GM12878 (cell line): Measurements from ENCODE around the gene CFAP20. TPM values are rescaled to one million over a fixed set of nuclear protein-coding genes. Genes with fewer than 3 reads are reported as not detected.

Source experiments
- ATAC-seq: fragments of 200-7000 bp; cut with Tn5 transposase; 3 replicates; pipeline ENCODE4 v1.9.1; 2020; ENCODE audit warnings: mild to moderate bottlenecking, moderate library complexity
- BruUV-seq: library from RNA; stranded (reverse); fragments of 400-500 nt; replicated peaks from 2 replicates; lab custom pipeline; 2021; lab: Mats Ljungman, UMichigan
- CTCF ChIA-PET: fragments of 300-600 bp; sonication (Branson Sonifier 250); formaldehyde crosslinking; extraction: SDS; loops from one replicate; lab custom pipeline; 2021; ENCODE audit warnings: inconsistent platforms; lab: Yijun Ruan, JAX
- POLR2A ChIA-PET: fragments of 350-600 bp; formaldehyde crosslinking; extraction: SDS; loops from one replicate; lab custom pipeline; 2021; ENCODE audit warnings: inconsistent platforms; lab: Charles Lee
- RAD21 ChIA-PET: fragments of 300-600 bp; sonication (Branson Sonifier 250); formaldehyde crosslinking; loops from one replicate; lab custom pipeline; 2023; ENCODE audit warnings: antibody characterized with exemption; ENCODE audit not compliant: unreplicated experiment; lab: Charles Lee
- SMC1A ChIA-PET: fragments of 300-600 bp; sonication (Branson Sonifier 250); formaldehyde crosslinking; loops from one replicate; lab custom pipeline; 2023; ENCODE audit not compliant: unreplicated experiment, uncharacterized antibody; lab: Charles Lee
- DNase-seq: peaks from one replicate; pipeline ENCODE4 v3.0.0-alpha.2; 2011; ENCODE audit warnings: low read depth, low spot score
- FAIRE-seq: peaks from 3 replicates; lab custom pipeline; 2011; peaks lifted over from hg19 to GRCh38; lab: Jason Lieb, UNC
- H2AFZ ChIP-seq: 2 replicates; pipeline ENCODE4 v1.6.0; 2011; ENCODE audit warnings: low read depth, low read length, control low read depth; ENCODE audit not compliant: control insufficient read depth
- H3K27ac ChIP-seq: 2 replicates; pipeline ENCODE4 v1.5.1; 2011; ENCODE audit warnings: control low read depth; ENCODE audit not compliant: control insufficient read depth, insufficient read depth
- H3K27me3 ChIP-seq, 2 experiments: replicated peaks in 1 of 2; 2 replicates each; pipeline versions ENCODE4 v1.6.0 to v1.6.1; 2011; ENCODE audit warnings: low read length in 1 of 2; ENCODE audit not compliant: control insufficient read depth in 2 of 2, insufficient read depth in 2 of 2
- H3K36me3 ChIP-seq, 2 experiments: 2 replicates each; pipeline ENCODE4 v1.5.1; 2011; ENCODE audit warnings: low read length in 1 of 2; ENCODE audit not compliant: control insufficient read depth in 2 of 2, insufficient read depth in 2 of 2
- H3K4me1 ChIP-seq: 2 replicates; pipeline ENCODE4 v1.6.1; 2011; ENCODE audit warnings: mild to moderate bottlenecking, low read length, moderate library complexity, mixed read lengths; ENCODE audit not compliant: control insufficient read depth, insufficient read depth
- H3K4me2 ChIP-seq: 2 replicates; pipeline ENCODE4 v1.6.0; 2011; ENCODE audit warnings: control low read depth; ENCODE audit not compliant: control insufficient read depth, insufficient read depth
- H3K4me3 ChIP-seq: fragments of 200-600 bp; sonication (generic); 2 replicates; pipeline ENCODE4 v1.5.1; 2016
- H3K79me2 ChIP-seq: 2 replicates; pipeline ENCODE4 v1.6.0; 2011; ENCODE audit warnings: low read length; ENCODE audit not compliant: control insufficient read depth, insufficient read depth
- H3K9ac ChIP-seq: 2 replicates; pipeline ENCODE4 v1.8.0; 2011; ENCODE audit warnings: low read length, control low read depth, mixed read lengths; ENCODE audit not compliant: control insufficient read depth, insufficient read depth
- H3K9me3 ChIP-seq: replicated peaks from 3 replicates; pipeline ENCODE4 v1.5.1; 2011; ENCODE audit warnings: mild to moderate bottlenecking, low read length; ENCODE audit not compliant: control insufficient read depth, insufficient read depth
- H4K20me1 ChIP-seq: 2 replicates; pipeline ENCODE4 v1.6.0; 2011; ENCODE audit not compliant: control insufficient read depth, insufficient read depth
- ASH2L ChIP-seq: fragments of 300-600, 200-600 bp; sonication (generic); IDR thresholded peaks from 2 replicates; pipeline ENCODE4 v1.6.1; 2017; ENCODE audit warnings: low read depth, mild to moderate bottlenecking, borderline replicate concordance
- BCLAF1 ChIP-seq: fragments of 450-650 bp; IDR thresholded peaks from 2 replicates; pipeline ENCODE4 v1.6.1; 2017; ENCODE audit warnings: antibody characterized with exemption, mild to moderate bottlenecking, moderate library complexity
- E2F8 ChIP-seq: fragments of 450-650 bp; IDR thresholded peaks from 2 replicates; pipeline ENCODE4 v1.6.1; 2018; ENCODE audit warnings: mild to moderate bottlenecking, low read depth, moderate library complexity; ENCODE audit not compliant: partially characterized antibody
- HDAC2 ChIP-seq: fragments of 200-600 bp; sonication (generic); IDR thresholded peaks from 2 replicates; pipeline ENCODE4 v1.6.1; 2017
- IRF4 ChIP-seq: IDR thresholded peaks from 2 replicates; pipeline ENCODE4 v1.6.1; 2011; ENCODE audit warnings: low read depth, low read length
- MEF2B ChIP-seq: fragments of 450-650 bp; IDR thresholded peaks from 2 replicates; pipeline ENCODE4 v1.6.1; 2018; ENCODE audit warnings: mild to moderate bottlenecking, moderate library complexity; ENCODE audit not compliant: partially characterized antibody, poor library complexity, severe bottlenecking
- MYC ChIP-seq: IDR thresholded peaks from 2 replicates; pipeline ENCODE4 v1.6.1; 2011; ENCODE audit warnings: mild to moderate bottlenecking, low read length, moderate library complexity, inconsistent platforms; ENCODE audit not compliant: insufficient read depth, insufficient replicate concordance, insufficient read length, severe bottlenecking
- NBN ChIP-seq: fragments of 450-650 bp; IDR thresholded peaks from 2 replicates; pipeline ENCODE4 v1.6.1; 2016
- POLR2AphosphoS2 ChIP-seq: IDR thresholded peaks from 2 replicates; pipeline ENCODE4 v1.6.1; 2011; ENCODE audit warnings: low read depth, mild to moderate bottlenecking, low read length, improper control_type of control experiment, moderate library complexity
- POU2F2 ChIP-seq: IDR thresholded peaks from 3 replicates; pipeline ENCODE4 v1.6.1; 2011; ENCODE audit warnings: low read depth, mild to moderate bottlenecking, low read length, borderline replicate concordance
- RAD51 ChIP-seq: fragments of 450-650 bp; IDR thresholded peaks from 2 replicates; pipeline ENCODE4 v1.6.1; 2016; ENCODE audit warnings: moderate library complexity, mild to moderate bottlenecking, inconsistent platforms
- SIX5 ChIP-seq: IDR thresholded peaks from 2 replicates; pipeline ENCODE4 v1.6.1; 2011; ENCODE audit warnings: mild to moderate bottlenecking, low read depth, low read length, moderate library complexity; ENCODE audit not compliant: severe bottlenecking
- SMC3 ChIP-seq: IDR thresholded peaks from 2 replicates; pipeline ENCODE4 v1.6.1; 2011; ENCODE audit warnings: low read length, improper control_type of control experiment, borderline replicate concordance
- SUZ12 ChIP-seq: fragments of 200-600 bp; sonication (generic); IDR thresholded peaks from one replicate; pipeline ENCODE4 v1.6.1; 2018; ENCODE audit warnings: antibody characterized with exemption, mild to moderate bottlenecking; ENCODE audit not compliant: unreplicated experiment
- YY1 ChIP-seq: IDR thresholded peaks from 2 replicates; pipeline ENCODE4 v1.6.1; 2011; ENCODE audit warnings: low read depth, mild to moderate bottlenecking, low read length
- WGBS: methylation state at CpG from one replicate; pipeline ENCODE4 v1.1.6; 2016; ENCODE audit warnings: low lambda C conversion rate; ENCODE audit not compliant: insufficient replicate concordance, insufficient coverage; ENCODE audit errors: missing lambda C conversion rate; 5-methylcytosine and 5-hydroxymethylcytosine counted together
- in situ Hi-C: fragments of 300-500 bp; cut with MboI; formaldehyde crosslinking; loops from 9 replicates; pipeline ENCODE4 v1.14.3; 2018; ENCODE audit warnings: mixed read lengths
- intact Hi-C: fragments of 100-400 bp; cut with micrococcal nuclease; formaldehyde crosslinking; loops from one replicate; pipeline ENCODE4 v1.14.2; 2022; ENCODE audit not compliant: unreplicated experiment
- polyA plus RNA-seq, 11 experiments: library from polyadenylated mRNA; depleted of rRNA in 4 of 11; unstranded in 6 of 11; stranded (reverse) in 5 of 11; fragments of >200 nt; fragmentation: Nextera tagmentation in 4 of 11; fragmentation: Illumina TruSeq in 1 of 11; extraction: Ambion mirVana in 4 of 11; extraction: Trizol in 1 of 11; gene quantifications; 1 replicate in 1 of 11; 2 replicates in 10 of 11; pipeline versions ENCODE4 v1.2.1 to v1.2.3, GENCODE V29; 2011 to 2016; ENCODE audit warnings: inconsistent platforms in 2 of 11, missing spikeins in 2 of 11, low read depth in 1 of 11
- total RNA-seq, 4 experiments: library from RNA; depleted of rRNA in 3 of 4; stranded (reverse); fragments of >200 nt in 3 of 4; fragmentation: Illumina TruSeq in 1 of 4; extraction: Trizol in 1 of 4; gene quantifications; 2 replicates each; pipeline versions ENCODE4 v1.2.1 to v1.2.3, GENCODE V29; 2013 to 2021
- TF ChIP-seq, protein P1 (sequence below): fragments of 450-650 bp; IDR thresholded peaks from 2 replicates; pipeline ENCODE4 v1.6.1; 2014; ENCODE audit warnings: mild to moderate bottlenecking

Gene CFAP20
- total and polyA plus RNA-seq, 10 of the 15 experiments (the other 5 are each of a cell fraction or from before 2014, with no cell fraction given), result 10.9 to 61.7 (median 46.2) TPM

GRCh38 chr16:58094026-58094425 is 35.2 kb downstream of the CFAP20 start:
- ChIA-PET SMC1A (no interaction called here), POLR2A (interaction anchor here (0.6 kb wide), 1 partner anchor 278 kb away, joined by 3 read pairs; no protein-coding TSS in a partner anchor), CTCF (no interaction called here), RAD21 (no interaction called here)
- no peaks in the 10 kb centered on the region for H3K36me3 ChIP-seq
- in situ Hi-C loops, result no loop called here
- 57% methylated on average over 5 of the region's 5 CpGs for WGBS
- no peak overlapping the region for H3K9ac ChIP-seq
- H3K27ac ChIP-seq, result no peak overlapping the region
- no peaks in the 10 kb centered on the region for H3K4me1 ChIP-seq
- ATAC-seq, result no peak
- H3K4me2 ChIP-seq, result no peak overlapping the region
- H3K79me2 ChIP-seq, result no peaks in the 10 kb centered on the region
- DNase-seq, result no peak
- no TSS peak for BruUV-seq
- H3K27me3 ChIP-seq, result no peaks in the 10 kb centered on the region
- H3K4me3 ChIP-seq, result no peak overlapping the region
- H4K20me1 ChIP-seq, result no peaks in the 10 kb centered on the region
- no peak overlapping the region for H2AFZ ChIP-seq
- TF ChIP-seq MEF2B (no peak), RAD51 (no peak), NBN (no peak), POLR2AphosphoS2 (no peak), BCLAF1 (no peak), HDAC2 (no peak), YY1 (no peak), IRF4 (no peak), MYC (no peak), SUZ12 (no peak), E2F8 (no peak), SMC3 (no peak), SIX5 (no peak), POU2F2 (no peak), ASH2L (no peak)
- TF ChIP-seq, protein P1, sequence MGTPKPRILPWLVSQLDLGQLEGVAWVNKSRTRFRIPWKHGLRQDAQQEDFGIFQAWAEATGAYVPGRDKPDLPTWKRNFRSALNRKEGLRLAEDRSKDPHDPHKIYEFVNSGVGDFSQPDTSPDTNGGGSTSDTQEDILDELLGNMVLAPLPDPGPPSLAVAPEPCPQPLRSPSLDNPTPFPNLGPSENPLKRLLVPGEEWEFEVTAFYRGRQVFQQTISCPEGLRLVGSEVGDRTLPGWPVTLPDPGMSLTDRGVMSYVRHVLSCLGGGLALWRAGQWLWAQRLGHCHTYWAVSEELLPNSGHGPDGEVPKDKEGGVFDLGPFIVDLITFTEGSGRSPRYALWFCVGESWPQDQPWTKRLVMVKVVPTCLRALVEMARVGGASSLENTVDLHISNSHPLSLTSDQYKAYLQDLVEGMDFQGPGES, result no peak
- TF ChIP-seq, all 136 proteins: peak for 0
- intact Hi-C loops, result no loop called here
- H3K9me3 ChIP-seq, result no peaks in the 10 kb centered on the region
- FAIRE-seq, result no peak
